Epidermal melanocyte (primary cell): Measurements from ENCODE around the gene CFI.

Experiments used
- DNase-seq: peaks from one replicate; pipeline ENCODE4 v3.0.0; 2011; ENCODE audit warnings: low spot score; ENCODE audit not compliant: insufficient read length

The CFI gene

GRCh38 chr4:109730619-109731545 lies 70.9 kb downstream of the CFI start:
- no peak for DNase-seq

GRCh38 chr4:109729718-109730618 lies 71.8 kb downstream of the CFI start, which contains the start of gene PLA2G12A:
Gene PLA2G12A, minus strand, starts transcription at chr4:109730070. Its CDS starts 261 bp downstream, at chr4:109729809.
- peak; percentile 38 for DNase-seq

GRCh38 chr4:109729117-109729717 lies 72.6 kb downstream of the CFI start:
- DNase-seq: no peak

- DNase-seq: no peak
Measured at GRCh38 chr4:109728385-109728784, 73.4 kb downstream of the CFI start.

GRCh38 chr4:109723110-109723509 lies 78.7 kb downstream of the CFI start:
- no peak for DNase-seq

- no peak for DNase-seq
Measured at GRCh38 chr4:109722357-109722756, 79.4 kb downstream of the CFI start.

- no peak for DNase-seq
Measured at GRCh38 chr4:109721033-109721432, 80.8 kb downstream of the CFI start.

- no peak for DNase-seq
Measured at GRCh38 chr4:109719604-109720003, 82.2 kb downstream of the CFI start.

- no peak for DNase-seq
Measured at GRCh38 chr4:109718759-109719158, 83.0 kb downstream of the CFI start.

- DNase-seq: no peak
Measured at GRCh38 chr4:109713500-109713899, 88.3 kb downstream of the CFI start.

- no peak for DNase-seq
Measured at GRCh38 chr4:109708990-109709389, 92.8 kb downstream of the CFI start.

GRCh38 chr4:109708435-109708834 lies 93.4 kb downstream of the CFI start:
- DNase-seq: no peak

- peak; percentile 25 for DNase-seq
Measured at GRCh38 chr4:109703664-109704361, 98.0 kb downstream of the CFI start.

GRCh38 chr4:109702950-109703663 lies 98.7 kb downstream of the CFI start, which contains the start of gene CASP6:
Gene CASP6, minus strand, starts transcription at chr4:109703445. Its CDS starts 50 bp downstream, at chr4:109703395.
- DNase-seq: peak; percentile 65

- DNase-seq: no peak
Measured at GRCh38 chr4:109701566-109702410, 100.0 kb downstream of the CFI start.

GRCh38 chr4:109699553-109700225 lies 102.1 kb downstream of the CFI start:
- DNase-seq: no peak

- DNase-seq: no peak
Measured at GRCh38 chr4:109698656-109699055, 103.1 kb downstream of the CFI start.

- no peak for DNase-seq
Measured at GRCh38 chr4:109691411-109691920, 110.3 kb downstream of the CFI start.
